Measurements from ENCODE around the gene ABI2.

DNA sequence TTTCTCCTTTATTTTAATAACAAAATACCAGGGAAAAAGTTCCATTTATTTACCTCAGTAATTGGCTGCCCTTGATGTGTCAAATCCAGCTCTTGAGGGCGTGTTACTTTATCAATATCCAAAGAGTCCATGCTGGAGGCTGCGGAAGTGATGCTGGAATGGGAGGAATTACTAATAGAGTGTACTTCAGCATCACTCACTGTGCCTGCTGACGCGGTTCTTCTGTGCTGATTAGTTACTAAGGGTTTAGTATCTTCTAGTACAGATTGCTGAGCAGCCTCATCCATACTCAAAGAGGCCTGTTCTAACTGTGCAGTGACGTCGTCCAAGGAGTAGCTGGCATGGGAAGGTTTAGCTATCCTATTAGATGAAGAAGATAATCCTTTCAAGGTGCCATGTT, 161.3 kb downstream of the ABI2 start:
- TF ChIP-seq, protein P1, sequence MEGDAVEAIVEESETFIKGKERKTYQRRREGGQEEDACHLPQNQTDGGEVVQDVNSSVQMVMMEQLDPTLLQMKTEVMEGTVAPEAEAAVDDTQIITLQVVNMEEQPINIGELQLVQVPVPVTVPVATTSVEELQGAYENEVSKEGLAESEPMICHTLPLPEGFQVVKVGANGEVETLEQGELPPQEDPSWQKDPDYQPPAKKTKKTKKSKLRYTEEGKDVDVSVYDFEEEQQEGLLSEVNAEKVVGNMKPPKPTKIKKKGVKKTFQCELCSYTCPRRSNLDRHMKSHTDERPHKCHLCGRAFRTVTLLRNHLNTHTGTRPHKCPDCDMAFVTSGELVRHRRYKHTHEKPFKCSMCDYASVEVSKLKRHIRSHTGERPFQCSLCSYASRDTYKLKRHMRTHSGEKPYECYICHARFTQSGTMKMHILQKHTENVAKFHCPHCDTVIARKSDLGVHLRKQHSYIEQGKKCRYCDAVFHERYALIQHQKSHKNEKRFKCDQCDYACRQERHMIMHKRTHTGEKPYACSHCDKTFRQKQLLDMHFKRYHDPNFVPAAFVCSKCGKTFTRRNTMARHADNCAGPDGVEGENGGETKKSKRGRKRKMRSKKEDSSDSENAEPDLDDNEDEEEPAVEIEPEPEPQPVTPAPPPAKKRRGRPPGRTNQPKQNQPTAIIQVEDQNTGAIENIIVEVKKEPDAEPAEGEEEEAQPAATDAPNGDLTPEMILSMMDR (IDR thresholded peaks at IDR 0.05), result no peak
- no peak for TF ChIP-seq EP300 (IDR thresholded peaks at IDR 0.05)
